Measurements from ENCODE around the gene TOMM40L.

The TOMM40L gene

DNA sequence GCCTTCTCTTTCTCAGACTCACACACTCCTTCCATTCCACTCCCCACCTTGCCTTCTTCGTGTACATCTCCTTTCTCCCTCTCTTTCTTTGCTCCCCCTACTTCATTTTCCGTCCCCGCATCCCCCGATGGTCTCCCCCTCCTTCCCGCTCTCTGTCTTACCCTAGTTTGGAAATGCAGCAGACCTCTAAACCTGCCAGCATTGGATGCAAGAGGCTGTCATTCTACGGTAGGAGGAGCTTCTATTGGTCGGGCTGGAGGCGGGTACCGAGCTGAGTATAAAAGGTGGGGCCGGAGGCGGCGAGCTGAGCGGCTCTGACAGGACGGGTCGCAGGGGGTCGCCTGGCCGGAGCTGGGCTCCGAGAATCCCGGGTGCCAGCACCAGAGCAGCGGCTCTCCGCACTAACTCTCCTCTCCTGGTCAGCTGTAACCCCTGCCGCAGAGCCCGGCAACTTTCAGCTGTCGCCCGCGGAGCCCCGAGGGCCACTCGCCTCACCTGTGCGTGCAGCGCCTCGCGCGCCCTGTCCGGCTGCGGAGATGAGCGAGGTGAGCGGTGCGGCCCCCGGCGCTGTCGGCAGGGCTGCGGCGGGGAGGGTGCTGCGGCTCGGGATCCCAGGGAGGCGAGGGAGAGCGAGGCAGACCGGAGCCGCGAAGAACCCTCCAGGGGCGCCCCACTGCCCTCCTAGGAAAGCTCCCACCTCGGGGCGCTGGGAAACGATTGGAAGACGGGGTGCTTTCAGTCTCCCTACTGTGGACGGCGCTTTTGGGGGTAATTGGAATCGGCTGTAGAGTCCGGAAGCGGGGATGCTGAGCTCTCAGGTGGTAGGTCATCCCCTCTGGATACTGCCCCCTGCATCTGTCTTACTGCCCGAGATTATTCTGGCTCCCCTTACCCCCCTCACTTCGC, 32.8 kb downstream of the TOMM40L start, which contains the start of gene PCP4L1:
Gene PCP4L1, plus strand, starts transcription at position 307 of the 906 bp plus-strand sequence. Its CDS starts 230 bp downstream, at position 537.
- peak; percentile 50 for DNase-seq

DNA sequence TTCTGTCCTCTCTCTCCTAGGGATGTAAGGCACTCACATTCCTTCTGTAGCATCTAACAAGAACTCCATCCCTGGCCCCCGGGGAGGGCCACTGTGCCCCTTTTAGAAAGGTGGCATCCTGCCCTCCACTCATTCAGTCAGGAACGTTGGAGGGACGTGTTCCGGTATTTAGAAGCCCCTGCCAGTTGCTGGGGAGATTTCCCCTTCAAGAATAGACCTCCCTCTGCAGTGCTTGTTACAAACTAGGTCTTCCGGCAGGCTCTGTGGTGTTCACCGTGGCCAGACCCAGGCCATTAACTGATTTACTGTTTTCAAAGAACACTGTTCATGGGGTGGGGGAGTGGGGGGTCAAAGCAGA, 33.5 kb downstream of the TOMM40L start:
- no peak for DNase-seq

DNA sequence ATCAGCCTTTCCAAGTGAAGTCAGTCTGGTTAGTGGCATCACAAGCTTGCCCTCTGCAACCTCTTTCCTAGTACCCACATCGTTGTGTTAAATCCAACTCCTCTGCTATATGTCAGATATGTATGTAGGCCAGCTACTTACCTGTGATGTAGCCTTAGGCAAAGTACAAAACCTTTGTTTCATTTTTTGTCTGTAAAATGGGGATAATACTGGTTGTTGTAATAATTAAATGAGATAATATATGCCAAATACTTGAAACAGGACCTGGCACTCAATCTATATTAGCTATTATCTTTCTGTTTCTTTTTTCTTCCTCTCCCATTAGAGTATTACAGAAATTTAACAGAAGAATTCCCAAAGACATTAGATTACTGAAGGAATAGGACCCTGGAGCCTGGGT, 33.9 kb downstream of the TOMM40L start:
- no peak for DNase-seq

DNA sequence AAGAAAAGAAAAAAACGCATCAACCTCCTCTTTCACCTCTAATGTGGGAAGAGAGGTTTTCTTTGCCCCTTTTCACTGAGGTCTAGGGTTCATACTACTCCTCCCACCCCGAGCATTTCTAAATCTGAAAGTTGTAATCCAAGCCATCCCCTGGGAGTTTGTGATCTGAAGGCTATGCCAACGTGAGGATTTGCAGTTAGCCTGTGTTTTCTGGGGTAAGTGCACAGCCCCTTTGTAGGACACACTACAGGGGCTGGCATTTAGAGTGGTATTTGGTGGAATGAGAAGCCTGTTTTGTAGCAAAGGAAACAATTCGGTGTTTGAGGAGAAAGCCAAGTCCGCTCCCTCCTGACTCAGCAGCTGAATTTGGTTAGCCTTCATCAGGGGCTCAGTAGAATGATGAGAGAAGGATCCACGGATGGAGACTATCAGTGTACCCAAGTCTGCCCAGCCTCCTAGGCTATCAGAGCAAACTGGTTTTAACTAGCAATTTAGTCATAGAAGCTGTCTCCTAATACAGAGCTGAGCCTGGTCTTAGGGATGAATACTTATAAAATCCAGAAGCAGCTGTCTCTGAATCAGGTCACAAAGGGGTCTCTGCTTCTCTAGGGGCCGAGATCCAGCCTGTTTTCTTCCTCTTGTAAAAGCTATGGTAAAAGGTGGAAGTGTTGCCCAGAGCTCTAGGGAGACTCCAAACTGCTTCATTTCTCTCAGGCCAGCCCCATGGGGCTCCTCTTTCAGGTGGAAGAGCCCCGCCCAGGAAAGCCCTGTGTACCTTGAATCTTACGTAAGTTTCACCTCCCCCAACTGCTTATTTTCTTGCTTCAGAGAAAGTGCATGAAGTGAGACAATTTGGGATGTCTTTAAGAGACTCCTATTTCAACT, 34.8 kb downstream of the TOMM40L start:
- DNase-seq = no peak

DNA sequence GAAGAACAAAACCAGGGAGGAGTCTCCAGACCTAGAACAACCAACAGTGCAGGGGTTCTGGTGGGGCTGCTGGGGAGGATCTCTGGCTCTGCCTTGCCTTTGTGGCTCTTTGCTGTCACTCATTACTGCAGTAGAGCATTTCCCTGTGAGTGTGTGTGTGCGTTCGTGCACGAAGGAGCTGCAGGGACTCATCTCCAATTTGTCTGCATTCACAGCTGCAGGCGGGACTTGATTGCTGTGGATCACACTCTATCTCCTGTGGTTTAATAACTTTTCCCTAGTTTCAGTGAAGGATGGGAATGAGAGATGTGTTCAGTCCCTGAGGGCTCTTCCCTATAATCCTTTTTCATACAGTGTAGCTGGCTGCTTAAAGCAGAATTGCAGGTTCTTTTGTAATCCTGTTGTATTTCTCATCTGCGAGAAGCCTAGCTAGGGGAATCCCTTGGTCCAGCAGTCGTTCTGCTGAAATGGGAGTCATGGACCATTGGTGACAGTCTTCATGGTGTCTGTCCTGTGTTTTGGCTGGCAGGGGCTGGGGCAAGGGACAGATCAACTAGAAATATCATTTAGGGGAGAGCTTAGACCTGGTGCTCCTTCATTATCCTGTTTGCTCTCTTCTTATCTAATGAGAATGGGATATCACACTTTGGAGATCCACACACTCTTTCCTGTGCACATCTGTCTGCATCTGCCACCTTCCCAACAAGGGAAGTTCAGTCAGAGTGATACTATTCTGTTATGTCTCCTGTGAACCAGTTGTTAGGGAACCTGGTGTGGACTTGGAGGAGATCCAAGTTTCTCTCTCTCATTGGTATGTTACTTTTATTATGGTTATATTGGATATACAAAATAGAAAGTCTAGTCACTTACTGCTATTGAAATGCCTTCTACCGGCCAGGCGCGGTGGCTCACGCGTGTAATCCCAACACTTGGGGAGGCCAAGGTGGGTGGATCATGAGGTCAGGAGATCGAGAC, 35.7 kb downstream of the TOMM40L start:
- no peak for DNase-seq

DNA sequence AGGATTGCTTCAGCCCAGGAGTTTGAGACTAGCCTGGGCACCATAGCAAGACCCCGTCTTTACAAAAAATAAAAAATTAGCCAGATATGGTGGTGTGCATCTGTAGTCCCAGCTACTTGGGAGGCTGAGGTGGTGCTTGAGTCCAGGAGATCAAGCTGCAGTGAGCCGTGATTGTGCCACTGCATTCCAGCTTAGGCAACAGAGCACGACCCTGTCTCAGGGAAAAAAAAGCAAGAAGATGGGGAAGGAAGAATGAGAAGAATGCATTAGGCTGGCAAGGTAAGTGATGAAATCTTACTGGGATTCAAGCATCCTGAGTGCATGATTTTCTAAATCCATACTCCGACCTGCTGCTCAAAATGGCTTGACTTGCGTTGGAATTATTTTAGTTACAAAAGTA, 39.4 kb downstream of the TOMM40L start:
- DNase-seq = no peak

DNA sequence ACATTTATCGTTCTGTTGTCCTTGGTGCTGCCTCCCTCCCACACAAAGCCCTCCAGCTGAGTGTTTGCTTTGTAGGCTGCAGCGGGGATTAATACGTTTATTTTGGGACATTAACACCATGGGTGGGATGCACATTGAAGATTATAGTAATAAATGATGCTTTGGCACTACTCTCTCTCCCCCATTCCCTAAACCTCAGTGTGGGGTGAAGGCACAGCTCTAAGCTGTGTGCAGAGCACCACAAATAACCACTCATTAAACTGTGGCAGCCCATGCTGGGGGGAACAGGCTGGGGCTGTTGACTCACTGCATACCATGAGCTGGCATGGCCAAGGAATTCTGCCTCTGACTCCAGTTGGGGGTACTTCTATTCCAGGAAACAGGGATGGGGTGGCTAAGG, 40.3 kb downstream of the TOMM40L start:
- DNase-seq = peak; percentile 38

DNA sequence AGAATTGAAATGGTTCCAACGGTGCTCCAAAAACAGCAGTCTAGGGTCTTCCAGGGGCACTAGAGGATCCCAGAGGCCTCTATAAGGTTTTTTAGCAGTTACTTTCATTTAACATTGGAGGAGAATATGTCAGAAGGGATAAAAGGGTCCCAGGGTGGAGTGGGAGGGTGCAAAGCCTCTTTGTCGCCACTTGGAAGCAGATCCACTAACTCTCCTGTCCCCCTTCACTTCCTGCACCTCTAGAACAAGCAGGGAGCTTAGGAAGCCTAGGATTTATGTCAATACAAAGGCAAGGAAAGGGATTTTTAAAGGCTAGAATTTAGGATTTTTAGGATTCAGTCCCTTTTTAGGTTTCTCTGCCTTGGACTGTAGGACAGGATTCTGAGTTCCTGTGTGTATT, 41.0 kb downstream of the TOMM40L start:
- DNase-seq = no peak

DNA sequence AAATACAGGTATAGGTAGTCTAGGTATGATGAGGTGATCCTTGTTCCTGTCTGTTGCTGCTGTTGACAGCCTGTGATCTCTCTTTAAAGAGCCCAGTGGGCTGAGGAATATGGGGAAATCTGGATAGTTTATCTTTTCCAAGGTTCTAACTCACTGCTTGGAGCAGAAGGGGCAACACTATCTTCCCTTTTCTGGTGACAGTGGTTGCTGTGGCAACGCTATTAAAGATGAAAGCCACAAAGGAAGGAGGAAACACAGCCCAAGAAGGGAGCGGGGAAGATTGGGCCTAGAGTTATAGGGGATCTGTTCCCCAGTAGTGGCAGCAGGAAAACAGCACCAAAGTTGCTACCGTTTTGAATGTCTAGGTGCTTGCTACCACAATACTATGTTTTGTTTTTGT, 41.5 kb downstream of the TOMM40L start:
- no peak for DNase-seq

DNA sequence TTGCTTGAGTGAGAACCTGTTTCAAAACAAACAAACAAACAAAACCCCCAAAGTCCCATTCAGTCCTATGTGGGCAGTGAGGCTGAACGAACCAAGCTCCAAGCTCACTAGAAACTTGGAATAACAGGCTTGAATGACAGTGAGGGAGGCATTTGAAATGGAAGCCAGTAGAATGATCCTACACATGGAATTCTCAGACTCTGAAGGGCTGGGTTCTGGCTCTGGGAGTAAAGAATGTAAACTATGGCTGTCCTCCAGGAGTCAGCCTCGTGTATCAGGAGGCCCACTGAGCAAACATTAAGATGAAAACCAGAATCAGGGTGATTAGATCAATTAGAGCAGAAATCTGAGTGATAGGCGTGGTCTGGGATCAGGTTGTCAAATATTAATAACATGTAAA, 47.5 kb downstream of the TOMM40L start:
- no peak for DNase-seq

DNA sequence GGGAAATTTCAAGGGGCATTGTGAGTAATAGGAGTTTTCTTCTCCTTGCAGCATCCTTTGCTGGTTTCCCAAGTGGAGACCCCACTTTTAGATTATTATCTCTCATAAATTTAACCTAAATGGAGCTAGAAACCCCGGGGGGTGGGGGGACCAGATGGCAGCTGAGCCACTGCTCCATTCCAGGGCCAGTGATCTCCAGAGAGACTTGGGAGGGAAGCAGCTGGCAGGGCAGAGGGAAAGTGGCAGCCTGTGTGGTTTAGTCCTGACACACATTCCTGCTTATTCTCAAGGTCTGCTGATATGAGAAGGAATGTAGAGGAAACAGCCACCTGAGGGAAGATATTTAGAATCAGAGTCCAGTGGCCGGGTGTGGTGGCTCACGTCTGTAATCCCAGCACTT, 49.0 kb downstream of the TOMM40L start:
- DNase-seq = no peak
